ENCODE data around the gene FNDC3B. TPM values are rescaled to one million over a fixed set of nuclear protein-coding genes. Genes with fewer than 3 reads are reported as not detected.

The FNDC3B gene
- total RNA-seq, 1 donor from 2014 or later, result 54.9 TPM

GRCh38 chr3:172159962-172160538, 120.7 kb downstream of the FNDC3B start:
- H3K27ac ChIP-seq, result peak overlapping the region; percentile 54 to 74
- no peak for TF ChIP-seq CTCF (IDR thresholded peaks at IDR 0.05)
- intact Hi-C loops (cut with DNase I), result no loop called here
- peaks cover 26 to 54% of the 10 kb centered on the region in 2 donors for H3K4me1 ChIP-seq
- no peaks in the 10 kb centered on the region for H3K27me3 ChIP-seq
- no peak overlapping the region for H3K4me3 ChIP-seq
- peak in 1 of 2 donors; percentile 81 for DNase-seq (ENCODE audit: low spot score in 2 of 2)
- H3K9me3 ChIP-seq, result no peaks in the 10 kb centered on the region
- H3K36me3 ChIP-seq, result no peaks in the 10 kb centered on the region

GRCh38 chr3:172161133-172161789, 121.9 kb downstream of the FNDC3B start:
- no peak for DNase-seq (ENCODE audit: low spot score in 2 of 2)
- Histone ChIP-seq H3K4me1 (peaks cover 14 to 43% of the 10 kb centered on the region in 2 donors), H3K27me3 (no peaks in the 10 kb centered on the region), H3K9me3 (no peaks in the 10 kb centered on the region), H3K4me3 (no peak overlapping the region), H3K27ac (peak overlapping the region; percentile 54 to 74), H3K36me3 (no peaks in the 10 kb centered on the region)
- no peak for TF ChIP-seq CTCF (IDR thresholded peaks at IDR 0.05)
- intact Hi-C loops (cut with DNase I), result no loop called here

- Histone ChIP-seq H3K9me3 (no peaks in the 10 kb centered on the region), H3K4me3 (no peak overlapping the region), H3K4me1 (peaks cover 9 to 43% of the 10 kb centered on the region in 2 donors), H3K27ac (peak overlapping the region; percentile 54 to 74), H3K36me3 (no peaks in the 10 kb centered on the region), H3K27me3 (no peaks in the 10 kb centered on the region)
- no peak for DNase-seq (ENCODE audit: low spot score in 2 of 2)
- no peak for TF ChIP-seq CTCF (IDR thresholded peaks at IDR 0.05)
- intact Hi-C loops (cut with DNase I), result no loop called here
Measured at GRCh38 chr3:172161959-172162358, 122.6 kb downstream of the FNDC3B start.

GRCh38 chr3:172163320-172163719, 123.9 kb downstream of the FNDC3B start:
- H3K36me3 ChIP-seq, result no peaks in the 10 kb centered on the region
- no peak for TF ChIP-seq CTCF (IDR thresholded peaks at IDR 0.05)
- no peak overlapping the region for H3K4me3 ChIP-seq
- H3K27ac ChIP-seq, result peak overlapping the region in 1 of 2 donors; percentile 74
- no peaks in the 10 kb centered on the region for H3K9me3 ChIP-seq
- intact Hi-C loops (cut with DNase I), result no loop called here
- no peak for DNase-seq (ENCODE audit: low spot score in 2 of 2)
- H3K27me3 ChIP-seq, result no peaks in the 10 kb centered on the region
- peaks cover 9 to 43% of the 10 kb centered on the region in 2 donors for H3K4me1 ChIP-seq

- intact Hi-C loops (cut with DNase I), result no loop called here
Measured at GRCh38 chr3:172164620-172165362, 125.4 kb downstream of the FNDC3B start.

More at GRCh38 chr3:172164620-172165362, 125.4 kb downstream of the FNDC3B start:
- no peaks in the 10 kb centered on the region for H3K9me3 ChIP-seq
- DNase-seq (ENCODE audit: low spot score in 2 of 2), result no peak
- no peak overlapping the region for H3K4me3 ChIP-seq
- TF ChIP-seq CTCF (IDR thresholded peaks at IDR 0.05), result no peak
- no peaks in the 10 kb centered on the region for H3K36me3 ChIP-seq
- no peak overlapping the region for H3K27ac ChIP-seq
- H3K27me3 ChIP-seq, result no peaks in the 10 kb centered on the region
- H3K4me1 ChIP-seq, result peaks cover 7 to 42% of the 10 kb centered on the region in 2 donors

Data from ascending aorta (tissue), 2 donors.